GM12878 (cell line): ENCODE results near the gene PPIL6. TPM values are rescaled to one million over a fixed set of nuclear protein-coding genes. Genes with fewer than 3 reads are reported as not detected.

ENCODE experiments used
- ATF7 ChIP-seq: fragments of 450-650 bp; IDR thresholded peaks from 2 replicates; pipeline ENCODE4 v1.6.1; 2016; ENCODE audit warnings: low read depth, mild to moderate bottlenecking
- BCL3 ChIP-seq: IDR thresholded peaks from 2 replicates; pipeline ENCODE4 v1.6.1; 2011; ENCODE audit warnings: borderline replicate concordance, low read depth, mild to moderate bottlenecking, moderate library complexity, low read length; ENCODE audit not compliant: insufficient read depth, poor library complexity, severe bottlenecking
- CHD2 ChIP-seq: IDR thresholded peaks from 2 replicates; pipeline ENCODE4 v1.6.1; 2011; ENCODE audit warnings: low read depth, low read length, improper control_type of control experiment, borderline replicate concordance
- CREB1 ChIP-seq: IDR thresholded peaks from 2 replicates; pipeline ENCODE4 v1.6.1; 2012; ENCODE audit warnings: low read depth, mild to moderate bottlenecking, inconsistent platforms
- EGR1 ChIP-seq, 2 experiments: IDR thresholded peaks; 1 replicate in 1 of 2; 2 replicates in 1 of 2; pipeline ENCODE4 v1.6.1; 2011 to 2012; ENCODE audit warnings: low read depth in 2 of 2, low read length in 2 of 2, borderline replicate concordance in 1 of 2, mild to moderate bottlenecking in 1 of 2, moderate library complexity in 1 of 2
- ETV6 ChIP-seq, 2 experiments: fragments of 450-650 bp in 1 of 2; IDR thresholded peaks in 1 of 2; conservative IDR thresholded peaks in 1 of 2; 2 replicates each; pipeline ENCODE4 v1.6.1; 2014; ENCODE audit warnings: antibody characterized with exemption in 1 of 2, borderline replicate concordance in 1 of 2, low read depth in 1 of 2, mild to moderate bottlenecking in 1 of 2, moderate library complexity in 1 of 2
- HSF1 ChIP-seq: fragments of 150-350 bp; IDR thresholded peaks from 2 replicates; pipeline ENCODE4 v1.6.1; 2014; ENCODE audit warnings: mild to moderate bottlenecking, low read depth, low read length
- JUNB ChIP-seq: IDR thresholded peaks from 2 replicates; pipeline ENCODE4 v1.6.1; 2016; ENCODE audit warnings: antibody characterized with exemption, mild to moderate bottlenecking
- MEF2B ChIP-seq: fragments of 450-650 bp; IDR thresholded peaks from 2 replicates; pipeline ENCODE4 v1.6.1; 2018; ENCODE audit warnings: mild to moderate bottlenecking, moderate library complexity; ENCODE audit not compliant: partially characterized antibody, poor library complexity, severe bottlenecking
- SKIL ChIP-seq: fragments of 450-650 bp; IDR thresholded peaks from 2 replicates; pipeline ENCODE4 v1.6.1; 2017; ENCODE audit warnings: mild to moderate bottlenecking, low read depth, inconsistent platforms; ENCODE audit not compliant: poor library complexity, severe bottlenecking
- SPI1 ChIP-seq: IDR thresholded peaks from 2 replicates; pipeline ENCODE4 v1.6.1; 2011; ENCODE audit warnings: low read depth, mild to moderate bottlenecking, low read length, moderate library complexity, borderline replicate concordance; ENCODE audit not compliant: insufficient read depth
- SREBF1 ChIP-seq: IDR thresholded peaks from 2 replicates; pipeline ENCODE4 v1.6.1; 2012; ENCODE audit warnings: mild to moderate bottlenecking, low read length
- SRF ChIP-seq, 2 experiments: IDR thresholded peaks; 2 replicates each; pipeline ENCODE4 v1.6.1; 2011; ENCODE audit warnings: low read depth in 2 of 2, low read length in 2 of 2, mild to moderate bottlenecking in 1 of 2, moderate library complexity in 1 of 2
- SUPT20H ChIP-seq: IDR thresholded peaks from 2 replicates; pipeline ENCODE4 v1.6.1; 2011; ENCODE audit warnings: low read depth, mild to moderate bottlenecking, low read length, moderate library complexity, borderline replicate concordance; ENCODE audit not compliant: control insufficient read depth
- TAF1 ChIP-seq: IDR thresholded peaks from 2 replicates; pipeline ENCODE4 v1.6.1; 2011; ENCODE audit warnings: mild to moderate bottlenecking, low read depth, low read length, borderline replicate concordance
- YY1 ChIP-seq: IDR thresholded peaks from 2 replicates; pipeline ENCODE4 v1.6.1; 2011; ENCODE audit warnings: low read depth, mild to moderate bottlenecking, low read length
- ZNF384 ChIP-seq: IDR thresholded peaks from 2 replicates; pipeline ENCODE4 v1.6.1; 2012; ENCODE audit warnings: low read depth, mild to moderate bottlenecking, low read length, improper control_type of control experiment, borderline replicate concordance
- ZNF687 ChIP-seq: fragments of 450-650 bp; IDR thresholded peaks from 2 replicates; pipeline ENCODE4 v1.6.1; 2017; ENCODE audit warnings: mild to moderate bottlenecking, moderate library complexity
- polyA plus RNA-seq, 11 experiments: library from polyadenylated mRNA; depleted of rRNA in 4 of 11; unstranded in 6 of 11; stranded (reverse) in 5 of 11; fragments of >200 nt; fragmentation: Nextera tagmentation in 4 of 11; fragmentation: Illumina TruSeq in 1 of 11; extraction: Ambion mirVana in 4 of 11; extraction: Trizol in 1 of 11; gene quantifications; 1 replicate in 1 of 11; 2 replicates in 10 of 11; pipeline versions ENCODE4 v1.2.1 to v1.2.3, GENCODE V29; 2011 to 2016; ENCODE audit warnings: inconsistent platforms in 2 of 11, missing spikeins in 2 of 11, low read depth in 1 of 11
- total RNA-seq, 4 experiments: library from RNA; depleted of rRNA in 3 of 4; stranded (reverse); fragments of >200 nt in 3 of 4; fragmentation: Illumina TruSeq in 1 of 4; extraction: Trizol in 1 of 4; gene quantifications; 2 replicates each; pipeline versions ENCODE4 v1.2.1 to v1.2.3, GENCODE V29; 2013 to 2021

PPIL6 gene
- total and polyA plus RNA-seq, 10 of the 15 experiments (the other 5 are each of a cell fraction or from before 2014, with no cell fraction given): 0.01 to 0.26 (median 0.12) TPM; not detected in 5

- peak; percentile 95 for TF ChIP-seq SKIL
- no peak for TF ChIP-seq JUNB
- peak; percentile 98 for TF ChIP-seq SREBF1
- no peak for TF ChIP-seq ZNF687
- peak; percentile 98 for TF ChIP-seq MEF2B
- TF ChIP-seq TAF1: peak; percentile 51; the same call in 1 of the 2 replicates
- peak; percentile 86 for TF ChIP-seq CREB1
- TF ChIP-seq SRF (IDR thresholded peaks at IDR 0.05; ENCODE audit: low read depth in 2 of 2, low read length in 2 of 2): 0 out of 4 replicates have a peak, but pooled peaks of 1 of the 2 experiments have one; percentile 20
- peak; percentile 41 for TF ChIP-seq BCL3
- no peak for TF ChIP-seq HSF1
- TF ChIP-seq ZNF384: no peak
- TF ChIP-seq YY1: no peak
- TF ChIP-seq ETV6 (conservative IDR thresholded peaks at IDR 0.05 in 1 of 2, IDR thresholded peaks at IDR 0.05 in 1 of 2; ENCODE audit: borderline replicate concordance in 1 of 2, low read depth in 1 of 2): peak in 1 of 2 experiments; percentile 89; a peak in 2 of 4 replicates
- TF ChIP-seq CHD2: peak; percentile 64; the same call in 1 of the 2 replicates
- no peak for TF ChIP-seq SUPT20H
- peak; percentile 100 for TF ChIP-seq ATF7
- TF ChIP-seq EGR1 (IDR thresholded peaks at IDR 0.05; ENCODE audit: borderline replicate concordance in 1 of 2, low read depth in 2 of 2, low read length in 2 of 2): peak in 1 of 2 experiments; percentile 83; a peak in 2 of 3 replicates
- peak; percentile 43; the same call in 1 of the 2 replicates for TF ChIP-seq SPI1
Measured at GRCh38 chr6:109382576-109383437, 57.6 kb downstream of the PPIL6 start (continued).
